Right cardiac atrium (tissue), 5 donors: ENCODE results near the gene ARHGEF2. TPM values are rescaled to one million over a fixed set of nuclear protein-coding genes. Genes with fewer than 3 reads are reported as not detected.
A peak's percentile ranks its signal among the peaks of the same experiment; 100 is the strongest.

Source experiments
- ATAC-seq, 2 donors: fragments of 200-7000 bp; cut with Tn5 transposase; one replicate each; pipeline versions ENCODE4 v1.8.0 to v1.9.1; 2020; ENCODE audit warnings: moderate library complexity in 2 of 2, mild to moderate bottlenecking in 1 of 2
- DNase-seq, 3 donors: peaks; one replicate each; pipeline ENCODE4 v3.0.0-alpha.2; 2020
- H3K27ac ChIP-seq: one replicate; pipeline ENCODE4 v1.5.1; 2013; ENCODE audit warnings: mild to moderate bottlenecking, low read length, control low read depth, moderate library complexity
- H3K27me3 ChIP-seq: one replicate; pipeline ENCODE4 v1.6.1; 2013; ENCODE audit not compliant: control insufficient read depth, insufficient read depth
- H3K4me1 ChIP-seq: one replicate; pipeline ENCODE4 v1.6.1; 2013; ENCODE audit warnings: low read length; ENCODE audit not compliant: control insufficient read depth, insufficient read depth
- H3K4me3 ChIP-seq: one replicate; pipeline ENCODE4 v1.5.1; 2013; ENCODE audit warnings: low read length, control low read depth
- H3K9me3 ChIP-seq: one replicate; pipeline ENCODE4 v1.6.1; 2013; ENCODE audit warnings: low read length; ENCODE audit not compliant: control insufficient read depth
- WGBS: extraction: QIAGEN DNeasy Blood & Tissue Kit; methylation state at CpG from one replicate; pipeline ENCODE4 v1.1.7; 2013; 5-methylcytosine and 5-hydroxymethylcytosine counted together
- intact Hi-C, 4 donors: fragments of 100-400 bp; cut with DNase I; formaldehyde crosslinking; loops; one replicate each; pipeline versions ENCODE4 v1.11.0 to v1.14.0; 2022 to 2023
- polyA plus RNA-seq: library from polyadenylated mRNA; stranded (reverse); fragments of 200-250 nt; gene quantifications from one replicate; pipeline ENCODE4 v1.2.3, GENCODE V29; 2013
- total RNA-seq, 4 donors: library from RNA; stranded (reverse); fragmentation: NEBNext Ultra II Directional; extraction: Animal tissue kit (Norgen Biotek cat#: 25700); gene quantifications; one replicate each; pipeline ENCODE4 v1.2.1, GENCODE V29; 2021
- donor health status: healthy with polysubstance abuse.
- donor health status: DM: no; HTN: yes; CAD: no.
- donor health status: DM: no; HTN: no; CAD: no.
- donor health status: DM: no; HTN: yes; CAD: no; lungs with severe emphysema.
- donor health status: DM: yes; HTN: yes; CAD: no.

ARHGEF2 gene
- total and polyA plus RNA-seq, 5 donors = 34.9 to 75.7 (median 62.7) TPM

- Histone ChIP-seq H3K4me1 (peaks cover 18% of the 10 kb centered on the region), H3K4me3 (no peak within 1 kb of the TSS), H3K27me3 (no peaks in the 10 kb centered on the region), H3K27ac (peak within 1 kb of the TSS; percentile 92), H3K9me3 (no peaks in the 10 kb centered on the region)
- peak; percentile 57 to 75 (median 69) for DNase-seq
- 45% methylated on average over 11 of the region's 11 CpGs for WGBS
- intact Hi-C loops = loop anchor here in 2 of 4 donors (2.0 to 5.0 kb wide), 2 partner anchors 36 to 44 kb away; partner anchors contain the start of gene ARHGEF2 (in 1 of the 2)
- peak; percentile 59 to 62 for ATAC-seq
These were observed 37.1 kb downstream of the ARHGEF2 start, which contains the start of gene RXFP4 for GRCh38 chr1:155940993-155941844. RXFP4 (plus strand) TSS chr1:155941638; CDS start chr1:155941710, 72 bp downstream.

GRCh38 chr1:155940482-155940992, 37.8 kb downstream of the ARHGEF2 start:
- peaks cover 18% of the 10 kb centered on the region for H3K4me1 ChIP-seq
- no peaks in the 10 kb centered on the region for H3K9me3 ChIP-seq
- intact Hi-C loops = loop anchor here in 2 of 4 donors (2.0 to 5.0 kb wide), 2 partner anchors 37 to 44 kb away; partner anchors contain the start of gene ARHGEF2 (in 1 of the 2)
- 41% methylated on average over 4 of the region's 4 CpGs for WGBS
- H3K27me3 ChIP-seq = no peaks in the 10 kb centered on the region
- H3K27ac ChIP-seq = peak overlapping the region; percentile 92
- DNase-seq (peak in 2 of 3 donors; percentile 47 to 71), ATAC-seq (peak; percentile 81 to 87)
- H3K4me3 ChIP-seq = no peak overlapping the region

GRCh38 chr1:155938220-155938627, 40.1 kb downstream of the ARHGEF2 start:
- no peak overlapping the region for H3K4me3 ChIP-seq
- H3K27ac ChIP-seq = peak overlapping the region; percentile 8
- DNase-seq (no peak), ATAC-seq (peak in 1 of 2 donors; percentile 9)
- H3K9me3 ChIP-seq = no peaks in the 10 kb centered on the region
- H3K27me3 ChIP-seq = no peaks in the 10 kb centered on the region
- peaks cover 18% of the 10 kb centered on the region for H3K4me1 ChIP-seq
- WGBS = 0% methylated on average over 1 of the region's 1 CpG
- intact Hi-C loops = loop anchor here in 3 of 4 donors (2.0 to 5.0 kb wide), 2 partner anchors 51 to 54 kb away; no protein-coding TSS in a partner anchor

- WGBS = 80% methylated on average over 24 of the region's 24 CpGs
- ATAC-seq (no peak), DNase-seq (peak in 2 of 3 donors; percentile 56 to 58)
- intact Hi-C loops = loop anchor here in 1 of 4 donors (5.0 kb wide), 1 partner anchor 57 kb away; no protein-coding TSS in a partner anchor
- peak overlapping the region; percentile 71 for H3K4me3 ChIP-seq
- no peaks in the 10 kb centered on the region for H3K27me3 ChIP-seq
- H3K4me1 ChIP-seq = peaks cover 3% of the 10 kb centered on the region
- peak overlapping the region; percentile 60 for H3K27ac ChIP-seq
- no peaks in the 10 kb centered on the region for H3K9me3 ChIP-seq
These were observed 43.3 kb downstream of the ARHGEF2 start for GRCh38 chr1:155934936-155935590.

GRCh38 chr1:155934097-155934935, 44.0 kb downstream of the ARHGEF2 start, which contains the start of gene KHDC4:
KHDC4 (minus strand) TSS chr1:155934413; CDS start chr1:155934373, 40 bp downstream.
- no peaks in the 10 kb centered on the region for H3K9me3 ChIP-seq
- peak within 1 kb of the TSS; percentile 88 for H3K27ac ChIP-seq
- no peaks in the 10 kb centered on the region for H3K27me3 ChIP-seq
- peak; percentile 96 to 98 (median 96) for DNase-seq
- no peaks in the 10 kb centered on the region for H3K4me1 ChIP-seq
- under 1% methylated on average over 50 of the region's 50 CpGs for WGBS
- intact Hi-C loops = no loop called here
- ATAC-seq = peak; percentile 96 to 98
- H3K4me3 ChIP-seq = peak within 1 kb of the TSS; percentile 71

GRCh38 chr1:155933591-155934096, 44.7 kb downstream of the ARHGEF2 start:
- ATAC-seq = no peak
- WGBS = 4% methylated on average over 10 of the region's 10 CpGs

GRCh38 chr1:155932487-155932886, 45.9 kb downstream of the ARHGEF2 start:
- intact Hi-C loops = no loop called here
- H3K4me3 ChIP-seq = no peak overlapping the region
- ATAC-seq = no peak
- H3K27ac ChIP-seq = no peak overlapping the region
- WGBS = 78% methylated on average over 5 of the region's 5 CpGs
- H3K27me3 ChIP-seq = no peaks in the 10 kb centered on the region
- no peak for DNase-seq
- no peaks in the 10 kb centered on the region for H3K9me3 ChIP-seq
- H3K4me1 ChIP-seq = no peaks in the 10 kb centered on the region

More at GRCh38 chr1:155933591-155934096, 44.7 kb downstream of the ARHGEF2 start:
- H3K9me3 ChIP-seq = no peaks in the 10 kb centered on the region
- H3K4me1 ChIP-seq = no peaks in the 10 kb centered on the region
- H3K27me3 ChIP-seq = no peaks in the 10 kb centered on the region
- peak overlapping the region; percentile 67 for H3K4me3 ChIP-seq
- intact Hi-C loops = no loop called here
- peak overlapping the region; percentile 88 for H3K27ac ChIP-seq
- DNase-seq = peak in 1 of 3 donors; percentile 56

- ATAC-seq = no peak
- intact Hi-C loops = no loop called here
- H3K27ac ChIP-seq = no peak overlapping the region
These were observed 46.3 kb downstream of the ARHGEF2 start for GRCh38 chr1:155932081-155932480.

GRCh38 chr1:155931332-155932038, 46.9 kb downstream of the ARHGEF2 start:
- H3K4me3 ChIP-seq = no peak overlapping the region
- no peak for ATAC-seq
- DNase-seq = no peak
- H3K27ac ChIP-seq = no peak overlapping the region
- no peaks in the 10 kb centered on the region for H3K27me3 ChIP-seq
- no peaks in the 10 kb centered on the region for H3K4me1 ChIP-seq
- H3K9me3 ChIP-seq = no peaks in the 10 kb centered on the region
- 62% methylated on average over 7 of the region's 7 CpGs for WGBS
- intact Hi-C loops = no loop called here

More at GRCh38 chr1:155932081-155932480, 46.3 kb downstream of the ARHGEF2 start:
- Histone ChIP-seq H3K4me3 (no peak overlapping the region), H3K4me1 (no peaks in the 10 kb centered on the region), H3K27me3 (no peaks in the 10 kb centered on the region), H3K9me3 (no peaks in the 10 kb centered on the region)
- WGBS = 45% methylated on average over 1 of the region's 1 CpG
- no peak for DNase-seq
